Measurements from ENCODE around the gene NCOA7.

- TF ChIP-seq CTCF (IDR thresholded peaks at IDR 0.05; ENCODE audit: low read depth, low read length) (no peak), EZH2phosphoT487 (IDR thresholded peaks at IDR 0.05; ENCODE audit: low read depth) (no peak)
Measured at GRCh38 chr6:125959041-125959440, 168.3 kb downstream of the NCOA7 start.

All from OCI-LY3 (cell line).